GM10248 (cell line): ENCODE measurements around the gene GSTO2.
A peak's percentile ranks its signal among the peaks of the same experiment; 100 is the strongest.

ENCODE experiments used
- CTCF ChIA-PET: fragments of 300-600 bp; sonication (Branson Sonifier 250); formaldehyde crosslinking; extraction: SDS; loops from one replicate; lab custom pipeline; 2021; ENCODE audit warnings: antibody characterized with exemption; lab: Yijun Ruan, JAX
- POLR2A ChIA-PET: fragments of 350-650 bp; sonication (Branson Sonifier 250); formaldehyde crosslinking; extraction: SDS; loops from one replicate; lab custom pipeline; 2020; ENCODE audit warnings: antibody characterized with exemption; lab: Yijun Ruan, JAX
- DNase-seq: peaks from one replicate; pipeline ENCODE4 v3.0.0; 2012; ENCODE audit errors: extremely low spot score
- CTCF ChIP-seq: IDR thresholded peaks from 2 replicates; pipeline ENCODE4 v1.5.1; 2012; ENCODE audit warnings: mild to moderate bottlenecking, low read depth; ENCODE audit errors: extremely low read depth, missing control alignments, control extremely low read depth

The GSTO2 gene

GRCh38 chr10:104268713-104269645 is at the start of gene GSTO2:
GSTO2 (plus strand) TSS chr10:104269184; CDS start chr10:104274916, 5,732 bp downstream.
- peak; percentile 100 for DNase-seq
- no peak for TF ChIP-seq CTCF
- ChIA-PET CTCF (interaction anchor here (1.0 to 6.0 kb wide), 7 partner anchors 8 to 82 kb away, joined by 3 to 41 read pairs (median 3); partner anchors contain the start of gene GSTO1), POLR2A (interaction anchor here (1.5 kb wide), 1 partner anchor 12 kb away, joined by 5 read pairs; no protein-coding TSS in a partner anchor)

- no peak for TF ChIP-seq CTCF
- ChIA-PET POLR2A (no interaction called here), CTCF (no interaction called here)
- DNase-seq = no peak
These were observed 48.5 kb upstream of the GSTO2 start for GRCh38 chr10:104220522-104220921.

- ChIA-PET CTCF (interaction anchor here (1.3 to 1.5 kb wide), 3 partner anchors 8 to 68 kb away, joined by 3 to 4 read pairs (median 3); no protein-coding TSS in a partner anchor), POLR2A (no interaction called here)
- TF ChIP-seq CTCF = no peak
- no peak for DNase-seq
These were observed 45.7 kb upstream of the GSTO2 start for GRCh38 chr10:104223304-104223703.

- peak; percentile 21 for DNase-seq
- POLR2A ChIA-PET = interaction anchor here (0.7 kb wide), 1 partner anchor 177 kb away, joined by 3 read pairs; no protein-coding TSS in a partner anchor
- CTCF ChIA-PET = interaction anchor here (1.2 kb wide), 1 partner anchor 121 kb away, joined by 3 read pairs; no protein-coding TSS in a partner anchor
- no peak for TF ChIP-seq CTCF
These were observed 38.5 kb upstream of the GSTO2 start for GRCh38 chr10:104230490-104230889.

GRCh38 chr10:104231784-104232612 is 37.0 kb upstream of the GSTO2 start, which contains the start of gene CFAP43:
CFAP43 (minus strand) TSS chr10:104232364; CDS start chr10:104232246, 118 bp downstream.
- ChIA-PET POLR2A (interaction anchor here (1.1 kb wide), 1 partner anchor 23 kb away, joined by 9 read pairs; the partner anchor contains the start of gene GSTO1), CTCF (interaction anchor here (1.4 to 2.2 kb wide), 3 partner anchors 9 to 22 kb away, joined by 3 to 9 read pairs (median 3); partner anchors contain the start of gene GSTO1)
- TF ChIP-seq CTCF = no peak
- peak; percentile 99 for DNase-seq
